ENCODE data around the gene YPEL1. TPM values are rescaled to one million over a fixed set of nuclear protein-coding genes. Genes with fewer than 3 reads are reported as not detected.
"Not testable (repeated sequence)": the region's sequence is repeated elsewhere in the genome, so short reads cannot be mapped to it uniquely, and the experiment has no call there.

Gene YPEL1
- total and polyA plus RNA-seq, 9 donors: 12.1 to 20.7 (median 18.3) TPM

DNA sequence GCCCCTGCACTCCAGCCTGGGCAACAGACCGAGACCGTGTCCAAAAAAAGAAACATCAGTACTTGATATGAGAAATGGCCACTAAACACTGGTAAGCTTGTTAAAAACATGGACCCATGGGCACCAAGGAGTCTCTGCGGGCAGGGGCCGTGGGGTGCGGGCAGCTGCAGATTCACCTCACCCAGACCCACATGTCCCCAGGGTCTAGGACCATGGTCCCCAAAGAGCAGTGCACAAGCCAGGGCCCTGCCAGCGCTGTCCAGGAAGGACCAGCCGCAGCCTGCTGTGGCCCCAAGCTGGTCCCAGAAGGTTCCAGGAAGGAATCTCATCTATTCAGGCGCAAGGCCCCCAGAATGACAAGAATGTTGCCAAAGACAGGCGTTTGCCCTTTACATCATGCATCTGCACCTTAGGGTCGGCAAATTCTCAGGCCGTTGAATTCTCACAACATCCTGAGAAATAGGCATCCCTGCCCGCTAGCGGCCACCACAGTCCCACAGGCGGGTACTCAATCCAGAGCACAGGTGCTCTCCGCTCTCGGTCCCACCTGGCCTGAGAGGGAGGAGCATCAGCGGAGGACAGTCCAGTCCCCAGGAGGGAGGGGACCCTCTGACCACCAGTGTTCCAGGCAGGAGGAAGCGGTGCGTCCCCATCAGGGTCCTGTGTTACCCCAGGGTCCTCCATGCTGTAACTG lies 9.5 kb downstream of the YPEL1 start:
- Histone ChIP-seq H3K27me3 (ENCODE audit: control insufficient read depth, insufficient read depth, low read length) (no peaks in the 10 kb centered on the region), H3K4me1 (ENCODE audit: control insufficient read depth, insufficient read depth, low read length) (peaks cover 7% of the 10 kb centered on the region), H3K36me3 (ENCODE audit: control insufficient read depth, insufficient read depth, low read length) (peaks cover 4% of the 10 kb centered on the region), H3K4me3 (ENCODE audit: low read length) (no peak overlapping the region), H3K9me3 (replicated peaks; ENCODE audit: control insufficient read depth, low read depth, low read length) (no peaks in the 10 kb centered on the region), H3K27ac (ENCODE audit: low read length) (no peak overlapping the region)
- no peak for DNase-seq
- 91% methylated on average over 19 of the region's 19 CpGs for WGBS (ENCODE audit: insufficient coverage)

DNA sequence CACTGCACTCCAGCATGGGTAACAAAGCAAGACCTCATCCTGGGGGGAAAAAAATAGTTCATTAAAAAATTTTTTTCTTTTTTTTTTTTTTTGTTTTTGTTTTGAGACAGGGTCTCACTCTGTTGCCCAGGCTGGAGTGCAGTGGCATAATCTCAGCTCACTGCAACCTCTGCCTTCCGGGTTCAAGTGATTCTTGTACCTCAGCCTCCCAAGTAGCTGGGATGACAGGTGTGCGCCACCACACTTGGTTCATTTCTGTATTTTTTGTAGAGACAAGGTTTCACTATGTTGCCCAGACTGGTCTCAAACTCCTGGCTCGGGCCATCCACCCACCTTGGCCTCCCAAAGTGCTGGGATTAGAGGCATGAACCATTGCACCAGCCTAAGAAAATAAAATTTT lies 11.1 kb downstream of the YPEL1 start:
- not testable (repeated sequence) for DNase-seq; H3K27ac ChIP-seq (ENCODE audit: low read length); H3K4me1 ChIP-seq (ENCODE audit: control insufficient read depth, insufficient read depth, low read length); H3K27me3 ChIP-seq (ENCODE audit: control insufficient read depth, insufficient read depth, low read length); H3K4me3 ChIP-seq (ENCODE audit: low read length); H3K36me3 ChIP-seq (ENCODE audit: control insufficient read depth, insufficient read depth, low read length); H3K9me3 ChIP-seq (replicated peaks; ENCODE audit: control insufficient read depth, low read depth, low read length)
- WGBS (ENCODE audit: insufficient coverage): no CpG with 5 or more reads among the region's 3 CpGs

DNA sequence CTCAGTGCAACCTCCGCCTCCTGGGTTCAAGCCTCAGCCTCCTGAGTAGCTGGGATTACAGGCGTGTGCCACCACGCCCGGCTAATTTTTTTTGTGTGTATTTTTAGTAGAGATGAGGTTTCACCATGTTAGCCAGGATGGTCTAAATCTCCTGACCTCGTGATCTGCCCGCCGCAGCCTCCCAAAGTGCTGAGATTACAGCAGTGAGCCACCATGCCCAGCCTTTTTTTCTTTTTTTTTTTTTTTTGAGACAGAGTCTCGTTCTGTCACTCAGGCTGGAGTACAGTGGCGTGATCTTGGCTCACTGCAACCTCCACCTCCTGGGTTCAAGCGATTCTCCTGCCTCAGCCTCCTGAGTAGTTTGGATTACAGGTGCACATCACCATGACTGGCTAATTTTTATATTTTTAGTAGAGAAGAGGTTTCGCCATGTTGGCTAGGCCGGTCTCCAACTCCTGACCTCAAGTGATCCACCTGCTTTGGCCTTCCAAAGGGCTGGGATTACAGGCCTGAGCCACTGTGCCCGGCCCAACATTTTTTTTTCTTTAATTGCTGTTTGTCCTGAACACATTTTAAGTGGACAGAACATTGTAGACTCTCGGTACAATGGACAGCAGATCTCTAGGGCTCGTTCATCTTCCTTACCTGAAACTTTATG lies 14.3 kb downstream of the YPEL1 start:
- not testable (repeated sequence) for H3K36me3 ChIP-seq (ENCODE audit: control insufficient read depth, insufficient read depth, low read length); H3K27ac ChIP-seq (ENCODE audit: low read length); H3K4me1 ChIP-seq (ENCODE audit: control insufficient read depth, insufficient read depth, low read length); H3K27me3 ChIP-seq (ENCODE audit: control insufficient read depth, insufficient read depth, low read length); H3K9me3 ChIP-seq (replicated peaks; ENCODE audit: control insufficient read depth, low read depth, low read length); H3K4me3 ChIP-seq (ENCODE audit: low read length); DNase-seq
- 81% methylated on average over 5 of the region's 15 CpGs for WGBS (ENCODE audit: insufficient coverage)

DNA sequence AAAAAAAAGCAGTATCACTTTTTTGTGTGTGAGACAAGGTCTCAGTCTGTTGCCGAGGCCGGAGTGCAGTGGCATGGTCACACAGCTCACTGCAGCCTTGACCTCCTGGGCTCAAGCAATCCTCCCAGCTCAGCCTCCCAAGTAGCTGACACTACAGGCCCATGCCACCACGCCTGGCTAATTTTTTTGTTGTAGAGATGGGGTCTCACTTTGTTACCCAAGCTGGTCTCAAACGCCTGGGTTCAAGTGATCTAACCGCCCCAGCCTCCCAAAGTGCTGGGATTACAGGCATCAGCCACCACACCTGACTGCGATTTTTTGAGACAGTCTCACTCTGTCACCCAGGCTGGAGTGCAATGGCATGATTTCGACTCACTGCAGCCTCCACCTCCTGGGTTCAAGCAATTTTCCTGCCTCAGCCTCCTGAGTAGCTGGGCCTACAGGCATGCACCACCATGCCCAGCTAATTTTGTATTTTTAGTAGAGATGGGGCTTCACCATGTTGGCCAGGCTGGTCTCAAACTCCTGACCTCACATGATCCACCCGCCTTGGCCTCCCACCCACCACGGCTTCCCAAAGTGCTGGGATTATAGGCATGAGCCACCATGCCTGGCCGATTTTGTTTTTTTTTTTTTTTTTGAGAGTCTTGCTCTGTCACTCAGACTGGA lies 15.3 kb downstream of the YPEL1 start:
- not testable (repeated sequence) for H3K27me3 ChIP-seq (ENCODE audit: control insufficient read depth, insufficient read depth, low read length); H3K9me3 ChIP-seq (replicated peaks; ENCODE audit: control insufficient read depth, low read depth, low read length); H3K36me3 ChIP-seq (ENCODE audit: control insufficient read depth, insufficient read depth, low read length); H3K4me1 ChIP-seq (ENCODE audit: control insufficient read depth, insufficient read depth, low read length); DNase-seq; H3K27ac ChIP-seq (ENCODE audit: low read length); H3K4me3 ChIP-seq (ENCODE audit: low read length)
- WGBS (ENCODE audit: insufficient coverage): 94% methylated on average over 6 of the region's 10 CpGs

DNA sequence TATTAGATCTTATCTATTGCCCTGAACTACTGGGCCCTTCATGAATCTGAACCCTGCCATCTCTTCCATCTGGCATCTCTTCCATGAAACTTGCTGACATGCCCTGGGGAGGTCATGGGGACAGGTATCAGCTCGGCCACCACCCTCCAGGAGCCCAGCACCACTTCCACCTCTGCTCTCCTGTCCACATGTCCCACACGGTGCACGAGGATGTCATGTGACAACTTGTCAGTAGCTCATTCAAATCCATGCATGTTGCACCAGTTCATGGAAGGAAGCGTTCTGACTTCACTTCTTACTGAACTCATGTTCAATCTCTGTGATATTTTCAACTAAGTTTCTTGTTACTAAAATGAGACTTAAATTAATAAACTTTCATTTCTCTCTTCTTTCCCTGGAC lies 16.6 kb downstream of the YPEL1 start:
- H3K27ac ChIP-seq (ENCODE audit: low read length): no peak overlapping the region

DNA sequence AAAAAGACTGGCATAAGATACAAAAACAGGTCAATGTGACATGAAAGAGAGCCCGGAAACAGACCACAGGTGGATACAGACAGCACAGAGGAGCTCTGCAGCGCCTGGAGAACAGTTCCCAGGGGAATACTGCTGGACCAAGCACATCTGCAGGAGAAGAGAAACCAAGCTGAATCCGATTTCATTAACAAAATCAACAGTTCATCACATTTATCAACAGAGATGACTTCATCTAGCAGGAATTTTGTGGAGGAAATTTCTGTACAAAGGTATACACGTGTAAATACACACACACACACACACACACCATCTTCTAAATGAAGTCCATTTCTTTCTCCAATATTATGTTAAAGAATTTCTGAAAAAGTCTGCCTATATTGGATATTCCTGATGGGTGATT lies 17.1 kb downstream of the YPEL1 start:
- DNase-seq: no peak
- Histone ChIP-seq H3K9me3 (replicated peaks; ENCODE audit: control insufficient read depth, low read depth, low read length) (no peaks in the 10 kb centered on the region), H3K4me1 (ENCODE audit: control insufficient read depth, insufficient read depth, low read length) (peaks cover 19% of the 10 kb centered on the region), H3K4me3 (ENCODE audit: low read length) (no peak overlapping the region), H3K27me3 (ENCODE audit: control insufficient read depth, insufficient read depth, low read length) (no peaks in the 10 kb centered on the region), H3K27ac (ENCODE audit: low read length) (no peak overlapping the region), H3K36me3 (ENCODE audit: control insufficient read depth, insufficient read depth, low read length) (no peaks in the 10 kb centered on the region)
- WGBS (ENCODE audit: insufficient coverage): 60% methylated on average over 1 of the region's 4 CpGs

More for the DNA sequence above, 16.6 kb downstream of the YPEL1 start:
- Histone ChIP-seq H3K4me3 (ENCODE audit: low read length) (no peak overlapping the region), H3K9me3 (replicated peaks; ENCODE audit: control insufficient read depth, low read depth, low read length) (no peaks in the 10 kb centered on the region), H3K36me3 (ENCODE audit: control insufficient read depth, insufficient read depth, low read length) (no peaks in the 10 kb centered on the region), H3K4me1 (ENCODE audit: control insufficient read depth, insufficient read depth, low read length) (peaks cover 14% of the 10 kb centered on the region), H3K27me3 (ENCODE audit: control insufficient read depth, insufficient read depth, low read length) (no peaks in the 10 kb centered on the region)
- 48% methylated on average over 3 of the region's 4 CpGs for WGBS (ENCODE audit: insufficient coverage)
- DNase-seq: no peak

DNA sequence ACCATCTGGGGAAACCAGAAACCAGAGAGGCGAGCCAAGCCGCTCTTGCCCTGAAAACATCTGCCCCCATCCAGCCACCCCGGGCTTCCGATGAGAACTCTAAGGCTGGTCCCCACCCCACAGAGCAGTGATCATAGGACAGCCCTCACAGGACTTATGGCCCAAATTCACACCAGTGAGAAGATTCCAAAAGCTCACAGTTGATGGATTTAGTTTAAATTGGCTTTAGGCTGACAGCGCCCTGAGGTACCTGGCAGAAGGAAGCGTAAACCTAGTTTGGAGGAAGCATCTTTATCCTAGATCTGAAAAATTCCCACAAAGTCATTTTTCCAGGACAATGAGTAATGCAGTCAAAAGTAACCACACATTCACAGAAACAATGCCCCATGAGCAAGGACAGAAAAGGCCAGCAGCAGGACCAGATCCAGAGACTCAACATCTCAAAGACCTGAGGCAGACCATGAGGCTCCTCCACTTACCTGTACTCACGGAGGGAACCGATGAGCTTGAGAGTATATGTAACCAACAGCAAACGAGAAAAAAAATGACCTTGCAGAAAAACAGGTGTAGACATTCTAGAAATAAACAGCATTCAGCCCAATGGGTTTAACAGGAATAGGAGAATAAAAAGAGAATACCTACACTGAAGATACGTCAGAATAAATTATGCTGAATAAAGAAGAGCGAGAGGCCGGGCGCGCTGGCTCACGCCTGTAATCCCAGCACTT lies 19.0 kb downstream of the YPEL1 start:
- not testable (repeated sequence) for H3K27me3 ChIP-seq (ENCODE audit: control insufficient read depth, insufficient read depth, low read length); H3K9me3 ChIP-seq (replicated peaks; ENCODE audit: control insufficient read depth, low read depth, low read length); DNase-seq; H3K36me3 ChIP-seq (ENCODE audit: control insufficient read depth, insufficient read depth, low read length); H3K27ac ChIP-seq (ENCODE audit: low read length); H3K4me3 ChIP-seq (ENCODE audit: low read length)
- WGBS (ENCODE audit: insufficient coverage): no CpG with 5 or more reads among the region's 15 CpGs
- H3K4me1 ChIP-seq (ENCODE audit: control insufficient read depth, insufficient read depth, low read length): peaks cover 23% of the 10 kb centered on the region

DNA sequence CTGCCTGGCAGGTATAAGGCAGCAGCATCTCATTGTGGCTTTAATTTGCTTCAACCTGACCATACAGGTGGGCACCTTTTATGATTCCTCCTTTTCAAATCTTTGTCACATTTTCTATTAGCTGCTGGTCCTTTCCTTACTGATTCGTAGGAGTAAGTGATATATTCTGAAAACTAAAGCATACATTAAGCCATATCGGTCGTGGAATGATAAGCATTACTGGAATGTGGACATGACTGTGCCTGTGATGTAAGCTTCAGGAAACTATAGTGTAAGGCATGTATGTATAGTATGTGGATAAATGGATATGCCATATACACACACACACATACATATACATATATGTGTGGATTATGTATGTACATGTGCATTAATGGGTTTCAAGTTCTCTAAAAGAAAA lies 20.8 kb downstream of the YPEL1 start:
- H3K36me3 ChIP-seq (ENCODE audit: control insufficient read depth, insufficient read depth, low read length): peaks cover 3% of the 10 kb centered on the region
- H3K27me3 ChIP-seq (ENCODE audit: control insufficient read depth, insufficient read depth, low read length): no peaks in the 10 kb centered on the region
- DNase-seq: no peak
- peaks cover 24% of the 10 kb centered on the region for H3K4me1 ChIP-seq (ENCODE audit: control insufficient read depth, insufficient read depth, low read length)
- WGBS (ENCODE audit: insufficient coverage): no CpG with 5 or more reads among the region's 3 CpGs
- no peak overlapping the region for H3K27ac ChIP-seq (ENCODE audit: low read length)
- no peaks in the 10 kb centered on the region for H3K9me3 ChIP-seq (replicated peaks; ENCODE audit: control insufficient read depth, low read depth, low read length)
- no peak overlapping the region for H3K4me3 ChIP-seq (ENCODE audit: low read length)

DNA sequence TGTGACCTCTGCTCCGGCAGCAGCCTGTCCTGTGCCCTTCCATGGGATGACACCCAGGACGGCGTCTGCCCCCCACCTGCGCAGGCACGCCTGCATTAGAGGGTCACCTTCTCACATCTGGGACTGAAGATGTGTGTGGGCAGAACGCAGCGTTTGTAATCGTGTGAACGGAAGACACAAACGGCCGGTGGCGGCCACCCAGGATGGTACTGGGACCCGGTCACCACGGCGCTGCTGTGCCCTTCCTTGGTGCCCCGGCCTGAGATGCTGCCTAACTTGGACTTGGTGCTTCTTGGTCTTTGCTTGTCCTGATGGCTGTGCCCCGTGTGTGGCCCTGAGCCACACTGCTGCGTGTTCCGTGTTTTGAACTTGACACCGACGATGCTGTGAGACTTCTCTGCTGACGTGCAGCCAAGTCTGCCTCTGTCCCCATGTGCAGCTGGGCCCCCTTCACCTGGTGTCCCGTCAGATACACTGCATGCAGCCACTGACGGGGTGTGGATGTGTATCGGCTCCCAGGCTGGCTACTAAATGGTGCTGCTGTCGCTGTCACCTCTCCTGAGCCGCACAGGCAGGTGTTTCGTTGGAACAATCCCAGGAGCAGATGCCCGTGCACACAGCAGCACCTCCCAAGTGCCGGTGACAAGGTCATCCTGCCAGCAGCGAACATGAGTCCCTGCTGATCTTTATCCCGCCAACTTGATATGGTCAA lies 21.4 kb downstream of the YPEL1 start:
- Histone ChIP-seq H3K36me3 (ENCODE audit: control insufficient read depth, insufficient read depth, low read length) (peaks cover 8% of the 10 kb centered on the region), H3K27me3 (ENCODE audit: control insufficient read depth, insufficient read depth, low read length) (no peaks in the 10 kb centered on the region), H3K9me3 (replicated peaks; ENCODE audit: control insufficient read depth, low read depth, low read length) (no peaks in the 10 kb centered on the region), H3K4me3 (ENCODE audit: low read length) (no peak overlapping the region), H3K27ac (ENCODE audit: low read length) (peak overlapping the region; percentile 23), H3K4me1 (ENCODE audit: control insufficient read depth, insufficient read depth, low read length) (peaks cover 25% of the 10 kb centered on the region)
- DNase-seq: peak; percentile 72
- WGBS (ENCODE audit: insufficient coverage): 61% methylated on average over 32 of the region's 32 CpGs
